Measurements from ENCODE around the gene ZNF574. TPM values are rescaled to one million over a fixed set of nuclear protein-coding genes. Genes with fewer than 3 reads are reported as not detected.

ZNF574 gene
- total RNA-seq, 1 experiment from 2014 or later = 15.1 TPM

GRCh38 chr19:42108527-42109389 lies 32.8 kb downstream of the ZNF574 start:
- Histone ChIP-seq H3K27ac (ENCODE audit: low read length) (peak overlapping the region; percentile 100), H3K27me3 (ENCODE audit: low read length) (no peaks in the 10 kb centered on the region), H4K20me1 (ENCODE audit: insufficient read depth, low read depth, low read length) (peaks cover 4% of the 10 kb centered on the region; the same call in 1 of the 2 replicates), H3K9me2 (replicated peaks; ENCODE audit: insufficient read depth, low read length) (no peaks in the 10 kb centered on the region), H3K9ac (ENCODE audit: low read length) (peak overlapping the region; percentile 71), H3K36me3 (ENCODE audit: insufficient read depth, low read length) (peaks cover 64% of the 10 kb centered on the region), H3K79me2 (ENCODE audit: low read length) (peaks cover 36% of the 10 kb centered on the region), H3K4me1 (ENCODE audit: low read length) (peaks cover 81% of the 10 kb centered on the region), H2AFZ (ENCODE audit: low read length) (no peak overlapping the region), H3K4me3 (ENCODE audit: low read length) (peak overlapping the region; percentile 19; the same call in 1 of the 2 replicates), H3K4me2 (ENCODE audit: low read depth, low read length, poor library complexity, severe bottlenecking) (peak overlapping the region; percentile 60), H3K9me3 (ENCODE audit: low read length) (no peaks in the 10 kb centered on the region)
- DNase-seq = peak; percentile 97

- no peaks in the 10 kb centered on the region for H4K20me1 ChIP-seq (ENCODE audit: insufficient read depth, low read depth, low read length)
- peak overlapping the region; percentile 100 for H3K27ac ChIP-seq (ENCODE audit: low read length)
- H3K9me2 ChIP-seq (replicated peaks; ENCODE audit: insufficient read depth, low read length) = no peaks in the 10 kb centered on the region
- no peak overlapping the region for H2AFZ ChIP-seq (ENCODE audit: low read length)
- H3K4me1 ChIP-seq (ENCODE audit: low read length) = peaks cover 88% of the 10 kb centered on the region
- H3K27me3 ChIP-seq (ENCODE audit: low read length) = no peaks in the 10 kb centered on the region
- H3K9me3 ChIP-seq (ENCODE audit: low read length) = no peaks in the 10 kb centered on the region
- peaks cover 36% of the 10 kb centered on the region for H3K79me2 ChIP-seq (ENCODE audit: low read length)
- no peak for DNase-seq
- peak overlapping the region; percentile 60 for H3K4me2 ChIP-seq (ENCODE audit: low read depth, low read length, poor library complexity, severe bottlenecking)
- H3K9ac ChIP-seq (ENCODE audit: low read length) = peak overlapping the region; percentile 71
- peaks cover 55% of the 10 kb centered on the region for H3K36me3 ChIP-seq (ENCODE audit: insufficient read depth, low read length)
- H3K4me3 ChIP-seq (ENCODE audit: low read length) = no peak overlapping the region
These were observed 33.9 kb downstream of the ZNF574 start for GRCh38 chr19:42109896-42110295.

GRCh38 chr19:42110658-42111057 lies 34.7 kb downstream of the ZNF574 start:
- Histone ChIP-seq H3K36me3 (ENCODE audit: insufficient read depth, low read length) (peaks cover 48% of the 10 kb centered on the region), H3K9ac (ENCODE audit: low read length) (no peak overlapping the region), H2AFZ (ENCODE audit: low read length) (no peak overlapping the region), H3K9me3 (ENCODE audit: low read length) (no peaks in the 10 kb centered on the region), H4K20me1 (ENCODE audit: insufficient read depth, low read depth, low read length) (no peaks in the 10 kb centered on the region), H3K4me1 (ENCODE audit: low read length) (peaks cover 89% of the 10 kb centered on the region), H3K27me3 (ENCODE audit: low read length) (no peaks in the 10 kb centered on the region), H3K4me3 (ENCODE audit: low read length) (no peak overlapping the region), H3K79me2 (ENCODE audit: low read length) (peaks cover 28% of the 10 kb centered on the region), H3K4me2 (ENCODE audit: low read depth, low read length, poor library complexity, severe bottlenecking) (no peak overlapping the region), H3K27ac (ENCODE audit: low read length) (peak overlapping the region; percentile 100), H3K9me2 (replicated peaks; ENCODE audit: insufficient read depth, low read length) (no peaks in the 10 kb centered on the region)
- DNase-seq = no peak

GRCh38 chr19:42111384-42111783 lies 35.4 kb downstream of the ZNF574 start:
- no peak overlapping the region for H2AFZ ChIP-seq (ENCODE audit: low read length)
- H3K9me2 ChIP-seq (replicated peaks; ENCODE audit: insufficient read depth, low read length) = no peaks in the 10 kb centered on the region
- H3K4me2 ChIP-seq (ENCODE audit: low read depth, low read length, poor library complexity, severe bottlenecking) = no peak overlapping the region
- no peak overlapping the region for H3K4me3 ChIP-seq (ENCODE audit: low read length)
- H3K9me3 ChIP-seq (ENCODE audit: low read length) = no peaks in the 10 kb centered on the region
- H3K27ac ChIP-seq (ENCODE audit: low read length) = peak overlapping the region; percentile 100
- peaks cover 23% of the 10 kb centered on the region for H3K79me2 ChIP-seq (ENCODE audit: low read length)
- peaks cover 44% of the 10 kb centered on the region for H3K36me3 ChIP-seq (ENCODE audit: insufficient read depth, low read length)
- peaks cover 93% of the 10 kb centered on the region for H3K4me1 ChIP-seq (ENCODE audit: low read length)
- H3K9ac ChIP-seq (ENCODE audit: low read length) = peak overlapping the region; percentile 9; the same call in 1 of the 2 replicates
- H4K20me1 ChIP-seq (ENCODE audit: insufficient read depth, low read depth, low read length) = no peaks in the 10 kb centered on the region
- H3K27me3 ChIP-seq (ENCODE audit: low read length) = no peaks in the 10 kb centered on the region
- no peak for DNase-seq

- Histone ChIP-seq H3K9ac (ENCODE audit: low read length) (peak overlapping the region; percentile 9; the same call in 1 of the 2 replicates), H3K79me2 (ENCODE audit: low read length) (peaks cover 22% of the 10 kb centered on the region), H3K4me2 (ENCODE audit: low read depth, low read length, poor library complexity, severe bottlenecking) (no peak overlapping the region), H3K36me3 (ENCODE audit: insufficient read depth, low read length) (peaks cover 43% of the 10 kb centered on the region), H3K27ac (ENCODE audit: low read length) (peak overlapping the region; percentile 100), H3K4me1 (ENCODE audit: low read length) (peaks cover 95% of the 10 kb centered on the region), H3K27me3 (ENCODE audit: low read length) (no peaks in the 10 kb centered on the region), H3K4me3 (ENCODE audit: low read length) (no peak overlapping the region), H4K20me1 (ENCODE audit: insufficient read depth, low read depth, low read length) (no peaks in the 10 kb centered on the region), H3K9me2 (replicated peaks; ENCODE audit: insufficient read depth, low read length) (no peaks in the 10 kb centered on the region), H3K9me3 (ENCODE audit: low read length) (no peaks in the 10 kb centered on the region), H2AFZ (ENCODE audit: low read length) (no peak overlapping the region)
- DNase-seq = no peak
These were observed 35.8 kb downstream of the ZNF574 start for GRCh38 chr19:42111811-42112210.

- Histone ChIP-seq H3K27ac (ENCODE audit: low read length) (peak overlapping the region; percentile 100), H3K4me1 (ENCODE audit: low read length) (peaks cover 100% of the 10 kb centered on the region), H3K9me2 (replicated peaks; ENCODE audit: insufficient read depth, low read length) (no peaks in the 10 kb centered on the region), H2AFZ (ENCODE audit: low read length) (no peak overlapping the region), H3K4me2 (ENCODE audit: low read depth, low read length, poor library complexity, severe bottlenecking) (peak overlapping the region; percentile 81), H3K9ac (ENCODE audit: low read length) (peak overlapping the region; percentile 88), H4K20me1 (ENCODE audit: insufficient read depth, low read depth, low read length) (no peaks in the 10 kb centered on the region), H3K4me3 (ENCODE audit: low read length) (peak overlapping the region; percentile 58), H3K36me3 (ENCODE audit: insufficient read depth, low read length) (peaks cover 41% of the 10 kb centered on the region), H3K27me3 (ENCODE audit: low read length) (no peaks in the 10 kb centered on the region), H3K79me2 (ENCODE audit: low read length) (peaks cover 11% of the 10 kb centered on the region; the same call in 1 of the 2 replicates), H3K9me3 (ENCODE audit: low read length) (no peaks in the 10 kb centered on the region)
- DNase-seq = peak; percentile 96
These were observed 37.8 kb downstream of the ZNF574 start for GRCh38 chr19:42113641-42114348.

GRCh38 chr19:42114412-42114811 lies 38.4 kb downstream of the ZNF574 start:
- no peaks in the 10 kb centered on the region for H3K9me3 ChIP-seq (ENCODE audit: low read length)
- no peaks in the 10 kb centered on the region for H4K20me1 ChIP-seq (ENCODE audit: insufficient read depth, low read depth, low read length)
- H3K4me2 ChIP-seq (ENCODE audit: low read depth, low read length, poor library complexity, severe bottlenecking) = peak overlapping the region; percentile 81
- peak overlapping the region; percentile 88 for H3K9ac ChIP-seq (ENCODE audit: low read length)
- peaks cover 11% of the 10 kb centered on the region; the same call in 1 of the 2 replicates for H3K79me2 ChIP-seq (ENCODE audit: low read length)
- DNase-seq = peak; percentile 97
- H3K4me1 ChIP-seq (ENCODE audit: low read length) = peaks cover 100% of the 10 kb centered on the region
- peak overlapping the region; percentile 100 for H3K27ac ChIP-seq (ENCODE audit: low read length)
- H3K4me3 ChIP-seq (ENCODE audit: low read length) = peak overlapping the region; percentile 58
- H3K9me2 ChIP-seq (replicated peaks; ENCODE audit: insufficient read depth, low read length) = no peaks in the 10 kb centered on the region
- no peak overlapping the region for H2AFZ ChIP-seq (ENCODE audit: low read length)
- H3K36me3 ChIP-seq (ENCODE audit: insufficient read depth, low read length) = peaks cover 44% of the 10 kb centered on the region
- no peaks in the 10 kb centered on the region for H3K27me3 ChIP-seq (ENCODE audit: low read length)

- Histone ChIP-seq H3K9ac (ENCODE audit: low read length) (peak overlapping the region; percentile 88), H3K4me3 (ENCODE audit: low read length) (peak overlapping the region; percentile 23; the same call in 1 of the 2 replicates), H3K4me2 (ENCODE audit: low read depth, low read length, poor library complexity, severe bottlenecking) (peak overlapping the region; percentile 81), H3K9me2 (replicated peaks; ENCODE audit: insufficient read depth, low read length) (no peaks in the 10 kb centered on the region), H3K4me1 (ENCODE audit: low read length) (peaks cover 100% of the 10 kb centered on the region), H3K36me3 (ENCODE audit: insufficient read depth, low read length) (peaks cover 44% of the 10 kb centered on the region), H3K9me3 (ENCODE audit: low read length) (no peaks in the 10 kb centered on the region), H3K27ac (ENCODE audit: low read length) (peak overlapping the region; percentile 100), H3K27me3 (ENCODE audit: low read length) (no peaks in the 10 kb centered on the region), H2AFZ (ENCODE audit: low read length) (no peak overlapping the region), H3K79me2 (ENCODE audit: low read length) (peaks cover 11% of the 10 kb centered on the region; the same call in 1 of the 2 replicates), H4K20me1 (ENCODE audit: insufficient read depth, low read depth, low read length) (no peaks in the 10 kb centered on the region)
- DNase-seq = peak; percentile 63
These were observed 39.3 kb downstream of the ZNF574 start for GRCh38 chr19:42115219-42115618.
